HG03045 (cell line): ENCODE data around the gene IL1R1.

Source experiments
- ATAC-seq: cut with Tn5 transposase; IDR thresholded peaks from one replicate; pipeline ENCODE4 v1.9.1; 2021; ENCODE audit warnings: mild to moderate bottlenecking, moderate library complexity; ENCODE audit not compliant: unreplicated experiment

The IL1R1 gene

DNA sequence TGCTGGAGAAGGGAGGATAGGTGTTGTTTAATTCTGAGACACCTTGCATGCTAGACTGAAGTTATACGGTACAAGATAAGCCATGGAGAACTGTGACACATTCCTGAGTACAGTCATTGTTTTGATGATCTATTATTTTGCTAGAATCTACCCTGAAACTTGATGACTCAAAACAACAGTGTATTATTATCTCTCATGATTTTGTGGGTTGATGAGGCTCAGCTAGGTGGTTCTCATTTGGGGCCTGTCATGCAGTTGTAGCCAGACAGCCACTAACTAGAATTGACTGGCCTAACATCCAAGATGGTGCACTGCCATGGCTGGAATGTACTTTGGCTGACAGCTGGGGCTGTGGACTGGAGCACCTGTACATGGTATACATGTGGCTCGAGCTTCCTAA, 5.4 kb upstream of the IL1R1 start:
- no peak for ATAC-seq

DNA sequence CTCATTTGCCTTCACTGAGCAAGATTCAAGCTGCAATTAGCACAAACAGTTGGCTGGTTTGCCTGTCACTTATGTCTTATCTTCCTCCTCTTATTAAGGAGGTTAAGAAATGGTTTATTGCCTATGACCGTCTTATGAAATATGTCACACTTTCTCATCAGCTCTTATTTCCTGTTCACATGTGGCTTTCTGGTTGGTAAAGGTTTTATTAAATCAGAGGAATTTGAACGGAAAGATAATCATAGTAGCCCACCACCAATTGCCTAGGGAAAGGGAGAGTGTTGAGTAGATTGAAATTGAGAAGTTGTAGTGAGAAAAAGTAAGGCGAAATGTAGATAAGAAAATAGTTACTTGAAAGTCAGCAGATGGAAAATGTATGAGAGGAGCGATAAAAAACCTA, 4.2 kb upstream of the IL1R1 start:
- no peak for ATAC-seq

DNA sequence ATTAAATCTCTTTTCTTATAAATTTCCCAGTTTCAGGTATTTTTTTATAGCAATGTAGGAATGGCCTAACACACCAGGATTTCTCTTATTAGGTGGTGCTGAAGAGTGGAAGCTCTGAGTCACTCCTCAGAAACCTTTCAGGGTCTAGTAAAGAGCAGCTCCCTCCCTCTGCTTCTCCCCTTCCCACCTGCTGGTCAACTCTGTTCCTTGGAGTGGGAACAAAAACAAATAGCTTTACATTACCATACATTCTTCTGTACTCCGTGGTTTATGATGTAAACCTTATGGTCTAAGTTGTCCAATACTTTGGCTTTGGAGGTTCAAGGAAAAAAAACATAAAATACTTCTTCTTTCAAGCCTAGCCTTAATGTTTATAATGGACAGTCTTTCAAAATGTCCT, 2.7 kb upstream of the IL1R1 start:
- no peak for ATAC-seq

DNA sequence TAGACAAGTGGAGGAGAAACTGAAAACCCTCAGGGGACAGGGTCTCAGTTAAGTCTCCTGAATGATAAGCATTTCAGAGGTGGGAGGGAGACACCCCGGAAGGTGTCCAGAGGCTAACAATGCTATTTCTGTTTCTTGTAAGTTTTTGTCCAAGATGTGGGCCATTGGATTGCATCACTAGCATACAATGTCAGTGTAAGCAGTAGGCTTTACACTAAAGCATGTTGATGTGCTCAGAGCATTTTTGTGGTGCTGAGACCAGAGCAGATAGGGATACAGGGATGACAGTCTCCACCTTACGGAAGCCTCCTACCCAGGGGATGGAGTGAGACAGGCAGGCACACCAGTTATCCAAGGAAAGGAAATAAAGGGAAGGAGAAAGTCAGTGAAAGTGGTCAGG, 2.2 kb upstream of the IL1R1 start:
- no peak for ATAC-seq

DNA sequence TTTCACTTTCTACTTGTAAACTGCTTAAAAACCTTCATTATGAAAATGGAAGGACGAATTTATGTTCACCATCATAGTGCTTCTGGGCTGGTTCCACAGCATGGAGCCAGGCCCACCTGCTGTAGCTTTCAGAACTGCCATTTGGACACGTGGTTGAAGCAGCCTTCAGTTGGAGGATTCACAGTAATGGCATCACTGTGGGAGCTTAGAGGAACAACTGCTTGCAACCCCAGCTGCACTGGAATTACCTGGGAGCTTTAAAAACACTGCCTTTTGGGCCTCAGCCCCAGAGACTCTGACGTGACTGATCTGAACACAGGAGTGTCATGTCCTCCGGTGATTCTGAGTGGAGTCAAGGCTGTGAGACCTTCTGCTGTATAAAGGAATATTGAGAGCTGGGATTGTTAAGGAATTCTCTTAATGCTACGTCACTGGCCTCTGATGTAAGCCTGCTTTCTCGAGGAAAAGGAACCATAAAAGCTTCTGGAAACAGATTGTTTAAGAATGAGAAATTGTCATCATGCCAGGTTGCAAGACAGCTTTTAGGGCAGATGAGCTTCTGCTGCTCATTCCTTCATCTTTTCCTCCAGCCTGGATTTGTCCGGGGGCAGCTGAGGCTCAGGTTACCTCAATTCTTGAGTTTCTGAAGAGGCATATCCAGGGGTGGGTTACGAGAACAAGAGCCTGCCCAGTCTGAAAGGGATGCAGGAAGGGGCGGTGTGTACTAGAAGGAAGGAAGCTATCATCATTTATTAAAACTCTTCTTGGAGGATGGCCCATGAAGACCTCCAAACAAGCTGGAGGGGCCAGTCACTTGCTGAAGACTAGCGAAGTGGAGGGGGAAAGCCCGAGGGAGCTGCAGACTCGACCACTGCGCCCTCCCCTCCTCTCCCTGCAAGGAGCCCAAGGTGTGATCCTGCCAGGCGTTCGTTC, 1.3 kb upstream of the IL1R1 start:
- ATAC-seq = no peak

GRCh38 chr2:102142829-102143449, 393 bp downstream of the IL1R1 start:
- no peak for ATAC-seq

- no peak for ATAC-seq
Observed at GRCh38 chr2:102143450-102143985, 972 bp downstream of the IL1R1 start.

GRCh38 chr2:102144128-102144527, 1.6 kb downstream of the IL1R1 start:
- no peak for ATAC-seq

- no peak for ATAC-seq
Observed at GRCh38 chr2:102145107-102145506, 2.6 kb downstream of the IL1R1 start.

DNA sequence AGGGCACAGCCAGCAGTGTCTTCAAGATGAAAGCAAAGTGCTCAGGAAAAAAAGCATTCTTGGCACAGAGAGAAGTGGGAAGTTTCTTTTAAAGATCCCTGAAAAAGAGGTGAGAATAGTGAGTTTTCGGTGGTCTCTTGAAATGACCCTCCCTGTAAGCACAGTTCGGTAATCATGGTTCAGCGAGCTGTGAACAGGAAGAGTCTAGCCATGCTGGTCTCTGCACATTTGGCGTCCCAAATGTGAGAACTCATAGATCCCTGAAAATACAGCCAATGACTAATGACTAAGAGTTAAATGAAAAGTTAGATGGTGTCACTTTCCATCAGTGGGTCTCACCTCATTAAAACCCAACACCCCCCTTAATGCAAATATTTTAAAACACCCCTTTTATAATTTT, 3.4 kb downstream of the IL1R1 start:
- ATAC-seq = no peak

DNA sequence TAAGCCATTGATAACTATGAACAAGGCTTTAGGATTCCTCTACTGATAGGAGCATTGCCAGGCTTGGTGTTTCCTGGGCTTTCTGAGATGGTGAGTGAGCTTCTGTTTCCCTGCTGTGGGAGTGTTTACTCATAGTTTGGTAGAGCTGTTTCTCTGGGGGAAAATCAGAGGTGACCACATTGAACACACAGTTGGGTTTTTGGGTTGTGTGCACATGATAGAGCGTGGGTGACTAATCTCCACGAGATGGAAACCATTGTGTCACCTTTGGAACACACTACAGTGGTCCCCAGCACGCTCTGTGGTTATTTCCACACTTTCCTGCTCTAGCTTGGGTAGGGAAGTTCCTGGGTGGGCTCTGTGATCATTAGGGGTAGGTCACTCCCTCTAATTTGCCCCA, 5.4 kb downstream of the IL1R1 start:
- ATAC-seq = no peak

DNA sequence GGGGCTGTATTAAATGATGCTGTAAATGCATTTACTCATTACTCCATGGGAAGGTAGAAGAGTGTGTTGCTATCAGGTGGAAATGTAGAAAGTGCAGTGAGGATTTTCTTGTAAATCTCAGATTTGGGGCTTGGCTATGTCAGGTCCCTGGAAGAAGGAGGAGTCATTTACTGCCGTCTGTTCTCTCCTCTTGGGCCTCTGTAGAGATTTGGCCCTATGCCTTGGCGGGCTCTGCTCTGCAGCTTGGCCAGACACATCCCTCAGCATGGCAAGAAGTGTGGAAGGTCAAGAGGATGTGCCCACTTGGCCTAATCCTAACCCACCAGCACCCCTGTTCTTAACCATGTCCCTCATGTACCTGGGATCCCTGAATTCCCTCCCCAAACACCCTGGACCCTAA, 6.7 kb downstream of the IL1R1 start:
- ATAC-seq = no peak

GRCh38 chr2:102149644-102150455, 7.3 kb downstream of the IL1R1 start:
- ATAC-seq = no peak

DNA sequence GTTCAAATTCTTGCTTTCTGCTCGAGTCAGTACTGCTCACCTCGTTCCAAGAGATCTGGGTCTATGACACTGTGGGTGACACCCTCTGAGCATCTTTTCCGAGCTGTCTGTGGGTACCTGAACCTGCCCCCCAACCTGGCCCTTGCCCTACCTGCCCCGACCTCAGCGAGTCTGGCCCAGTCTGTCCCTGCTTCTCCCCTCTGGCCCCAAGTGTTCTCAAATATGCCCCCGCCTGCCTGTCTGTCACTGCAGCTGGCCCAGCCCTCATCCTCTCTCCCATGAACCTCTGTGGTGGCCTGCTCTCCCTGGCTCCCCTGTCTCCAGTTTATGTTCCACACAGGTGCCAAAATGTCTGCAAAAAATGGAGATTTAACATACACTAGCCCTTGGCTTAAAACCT, 11.8 kb downstream of the IL1R1 start:
- ATAC-seq = no peak

GRCh38 chr2:102154946-102155702, 12.6 kb downstream of the IL1R1 start:
- no peak for ATAC-seq

DNA sequence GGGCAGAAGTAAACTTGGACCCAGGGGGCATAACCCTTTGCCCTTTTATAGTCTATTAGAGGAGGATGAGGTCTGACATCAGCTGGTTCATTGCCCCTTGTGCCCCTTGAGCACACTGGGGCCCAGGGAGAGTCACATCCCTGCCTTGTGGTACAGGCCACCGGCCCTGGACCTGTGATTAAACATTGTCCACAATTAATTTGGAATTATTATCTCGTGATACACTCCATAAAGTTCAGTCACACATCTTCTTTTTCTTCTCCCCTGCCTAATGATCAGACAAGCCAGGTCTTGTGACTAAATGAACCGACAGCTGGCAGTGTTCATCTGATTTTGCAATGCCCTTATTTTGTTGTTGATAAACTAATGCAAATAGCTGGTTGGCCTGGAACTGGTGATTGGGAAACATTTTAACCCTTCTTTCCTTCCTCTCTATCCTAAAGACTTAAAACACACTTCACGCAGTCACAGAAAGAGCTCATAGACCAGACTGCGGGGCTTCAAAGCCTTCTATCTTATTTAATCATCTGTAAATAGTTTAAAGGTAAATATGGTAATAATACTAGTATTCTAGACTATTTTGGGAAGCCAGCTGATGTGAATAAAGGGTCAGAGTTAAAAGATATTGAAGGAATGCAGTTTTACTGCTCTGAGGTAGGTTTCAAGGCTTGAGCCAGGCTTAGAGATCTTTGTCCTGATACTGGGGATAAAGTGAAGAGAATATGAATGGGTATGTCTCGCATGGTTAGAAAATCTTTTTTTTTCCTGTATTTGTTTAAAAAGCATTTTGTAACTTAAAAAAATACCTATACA, 13.4 kb downstream of the IL1R1 start:
- ATAC-seq = no peak

GRCh38 chr2:102158011-102158755, 15.6 kb downstream of the IL1R1 start:
- ATAC-seq = no peak

GRCh38 chr2:102159295-102159694, 16.7 kb downstream of the IL1R1 start:
- ATAC-seq = no peak
